ENCODE results near the gene MOGAT1. TPM values are rescaled to one million over a fixed set of nuclear protein-coding genes. Genes with fewer than 3 reads are reported as not detected.

Gene MOGAT1
- total RNA-seq, 1 experiment from 2014 or later = 0.22 TPM

DNA sequence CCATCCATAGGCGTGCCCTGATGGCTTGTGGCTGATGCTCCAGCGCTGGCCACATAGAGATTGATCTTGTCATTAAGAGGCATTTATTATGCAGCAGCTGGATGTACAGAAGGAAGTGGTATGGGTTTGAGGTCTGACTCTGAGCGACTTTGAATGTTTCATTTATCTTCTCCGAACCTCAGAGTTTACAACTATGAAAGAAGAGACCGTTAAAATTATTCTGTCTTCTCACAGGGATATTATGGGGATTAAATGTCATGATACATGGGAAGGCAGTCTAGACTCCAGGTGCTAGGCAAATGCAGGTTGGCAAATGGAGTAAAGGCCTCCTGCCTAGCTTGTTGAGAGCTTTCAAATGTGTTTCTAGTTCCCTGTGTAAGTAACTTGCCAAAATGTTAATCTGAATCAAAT lies 30.3 kb downstream of the MOGAT1 start (continued):
- no peak for TF ChIP-seq TCF7L2 (IDR thresholded peaks at IDR 0.05; ENCODE audit: borderline replicate concordance, extremely low read depth, insufficient read depth, insufficient read length)
- TF ChIP-seq, protein P1, sequence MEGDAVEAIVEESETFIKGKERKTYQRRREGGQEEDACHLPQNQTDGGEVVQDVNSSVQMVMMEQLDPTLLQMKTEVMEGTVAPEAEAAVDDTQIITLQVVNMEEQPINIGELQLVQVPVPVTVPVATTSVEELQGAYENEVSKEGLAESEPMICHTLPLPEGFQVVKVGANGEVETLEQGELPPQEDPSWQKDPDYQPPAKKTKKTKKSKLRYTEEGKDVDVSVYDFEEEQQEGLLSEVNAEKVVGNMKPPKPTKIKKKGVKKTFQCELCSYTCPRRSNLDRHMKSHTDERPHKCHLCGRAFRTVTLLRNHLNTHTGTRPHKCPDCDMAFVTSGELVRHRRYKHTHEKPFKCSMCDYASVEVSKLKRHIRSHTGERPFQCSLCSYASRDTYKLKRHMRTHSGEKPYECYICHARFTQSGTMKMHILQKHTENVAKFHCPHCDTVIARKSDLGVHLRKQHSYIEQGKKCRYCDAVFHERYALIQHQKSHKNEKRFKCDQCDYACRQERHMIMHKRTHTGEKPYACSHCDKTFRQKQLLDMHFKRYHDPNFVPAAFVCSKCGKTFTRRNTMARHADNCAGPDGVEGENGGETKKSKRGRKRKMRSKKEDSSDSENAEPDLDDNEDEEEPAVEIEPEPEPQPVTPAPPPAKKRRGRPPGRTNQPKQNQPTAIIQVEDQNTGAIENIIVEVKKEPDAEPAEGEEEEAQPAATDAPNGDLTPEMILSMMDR (IDR thresholded peaks at IDR 0.05 in 2 of 3, conservative IDR thresholded peaks at IDR 0.05 in 1 of 3; ENCODE audit: borderline replicate concordance in 1 of 3, insufficient read depth in 1 of 3, low read depth in 2 of 3, low read length in 2 of 3) = no peak
- TF ChIP-seq ZNF274 (IDR thresholded peaks at IDR 0.05; ENCODE audit: low read depth, low read length) = no peak

DNA sequence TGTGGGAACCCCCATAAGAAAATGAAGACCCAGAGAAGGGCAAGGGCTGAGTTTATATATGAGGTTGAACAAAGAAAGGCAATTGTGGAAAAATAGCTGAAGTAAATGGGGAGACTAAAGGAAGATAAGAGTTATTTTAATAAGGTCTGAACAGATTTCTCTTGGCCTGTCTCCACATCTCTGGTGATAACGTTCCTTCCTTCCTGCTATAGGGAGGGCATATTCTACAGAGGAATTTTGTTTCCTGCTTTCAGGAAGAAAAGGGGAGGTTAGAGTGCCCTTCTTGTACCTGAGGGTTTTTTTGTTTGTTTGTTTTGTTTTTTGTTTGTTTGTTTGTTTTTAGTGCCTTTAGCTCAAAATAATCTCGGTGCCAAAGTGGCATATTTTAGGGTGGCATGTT lies 31.6 kb downstream of the MOGAT1 start:
- DNase-seq (ENCODE audit: low read depth, low spot score) = no peak
- H3K9ac ChIP-seq (ENCODE audit: low read length) = no peak overlapping the region
- no TSS peak for BruUV-seq (replicated peaks)
- H3K79me2 ChIP-seq (ENCODE audit: insufficient read depth, low read length) = no peaks in the 10 kb centered on the region
- H3K27me3 ChIP-seq (ENCODE audit: insufficient read depth, low read length) = no peaks in the 10 kb centered on the region
- ATAC-seq = no peak
- ChIA-PET CTCF (interaction anchor here (0.9 to 1.2 kb wide), 4 partner anchors 9 to 94 kb away, joined by 3 to 6 read pairs (median 3); no protein-coding TSS in a partner anchor), RAD21 (ENCODE audit: low non-redundant PET in 1 of 2, low total read pairs in 2 of 2, uncharacterized antibody in 2 of 2, unreplicated experiment in 2 of 2) (no interaction called here), POLR2A (no interaction called here)
- no peak overlapping the region for H3K4me3 ChIP-seq (replicated peaks in 1 of 2; ENCODE audit: low read depth in 1 of 2, low read length in 2 of 2)
- H4K20me1 ChIP-seq (ENCODE audit: insufficient read depth) = no peaks in the 10 kb centered on the region
- H3K9me3 ChIP-seq (ENCODE audit: control insufficient read depth in 1 of 2, insufficient read depth in 1 of 2, low read depth in 1 of 2, low read length in 2 of 2) = no peaks in the 10 kb centered on the region
- no peak overlapping the region for H2AFZ ChIP-seq (ENCODE audit: low read depth, low read length, poor library complexity, severe bottlenecking)
- peaks cover 0 to 8% of the 10 kb centered on the region in 2 experiments; a peak in 2 of 4 replicates for H3K4me1 ChIP-seq (ENCODE audit: control insufficient read depth in 1 of 2, insufficient read depth in 2 of 2, low read length in 2 of 2)
- no peaks in the 10 kb centered on the region for H3K9me2 ChIP-seq (ENCODE audit: insufficient read depth)
- intact Hi-C loops (cut with micrococcal nuclease) = no loop called here
- no peaks in the 10 kb centered on the region for H3K36me3 ChIP-seq (ENCODE audit: control insufficient read depth in 1 of 2, insufficient read depth in 2 of 2, low read length in 2 of 2)
- H3K27ac ChIP-seq (ENCODE audit: low read depth, low read length) = no peak overlapping the region
- H3K4me2 ChIP-seq (ENCODE audit: low read length) = no peak overlapping the region
- TF ChIP-seq SRF (IDR thresholded peaks at IDR 0.05; ENCODE audit: low read depth) (no peak), TCF7L2 (IDR thresholded peaks at IDR 0.05; ENCODE audit: borderline replicate concordance, extremely low read depth, insufficient read depth, insufficient read length) (no peak), JUND (IDR thresholded peaks at IDR 0.05) (no peak), SP1 (IDR thresholded peaks at IDR 0.05; ENCODE audit: low read depth) (no peak), EGR1 (IDR thresholded peaks at IDR 0.05; ENCODE audit: low read depth) (no peak), SIN3A (IDR thresholded peaks at IDR 0.05; ENCODE audit: low read depth) (no peak), ZFX (IDR thresholded peaks at IDR 0.05) (no peak), FOSL1 (IDR thresholded peaks at IDR 0.05; ENCODE audit: low read depth) (no peak), CBX3 (IDR thresholded peaks at IDR 0.05; ENCODE audit: low read depth) (no peak), EZH2phosphoT487 (IDR thresholded peaks at IDR 0.05; ENCODE audit: borderline replicate concordance) (no peak)
- TF ChIP-seq, protein P2, sequence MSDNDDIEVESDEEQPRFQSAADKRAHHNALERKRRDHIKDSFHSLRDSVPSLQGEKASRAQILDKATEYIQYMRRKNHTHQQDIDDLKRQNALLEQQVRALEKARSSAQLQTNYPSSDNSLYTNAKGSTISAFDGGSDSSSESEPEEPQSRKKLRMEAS (IDR thresholded peaks at IDR 0.05) = no peak
- TF ChIP-seq, protein P3, sequence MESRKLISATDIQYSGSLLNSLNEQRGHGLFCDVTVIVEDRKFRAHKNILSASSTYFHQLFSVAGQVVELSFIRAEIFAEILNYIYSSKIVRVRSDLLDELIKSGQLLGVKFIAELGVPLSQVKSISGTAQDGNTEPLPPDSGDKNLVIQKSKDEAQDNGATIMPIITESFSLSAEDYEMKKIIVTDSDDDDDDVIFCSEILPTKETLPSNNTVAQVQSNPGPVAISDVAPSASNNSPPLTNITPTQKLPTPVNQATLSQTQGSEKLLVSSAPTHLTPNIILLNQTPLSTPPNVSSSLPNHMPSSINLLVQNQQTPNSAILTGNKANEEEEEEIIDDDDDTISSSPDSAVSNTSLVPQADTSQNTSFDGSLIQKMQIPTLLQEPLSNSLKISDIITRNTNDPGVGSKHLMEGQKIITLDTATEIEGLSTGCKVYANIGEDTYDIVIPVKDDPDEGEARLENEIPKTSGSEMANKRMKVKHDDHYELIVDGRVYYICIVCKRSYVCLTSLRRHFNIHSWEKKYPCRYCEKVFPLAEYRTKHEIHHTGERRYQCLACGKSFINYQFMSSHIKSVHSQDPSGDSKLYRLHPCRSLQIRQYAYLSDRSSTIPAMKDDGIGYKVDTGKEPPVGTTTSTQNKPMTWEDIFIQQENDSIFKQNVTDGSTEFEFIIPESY (IDR thresholded peaks at IDR 0.05; ENCODE audit: extremely low read depth, insufficient replicate concordance, low read length) = no peak
- TF ChIP-seq, protein P4, sequence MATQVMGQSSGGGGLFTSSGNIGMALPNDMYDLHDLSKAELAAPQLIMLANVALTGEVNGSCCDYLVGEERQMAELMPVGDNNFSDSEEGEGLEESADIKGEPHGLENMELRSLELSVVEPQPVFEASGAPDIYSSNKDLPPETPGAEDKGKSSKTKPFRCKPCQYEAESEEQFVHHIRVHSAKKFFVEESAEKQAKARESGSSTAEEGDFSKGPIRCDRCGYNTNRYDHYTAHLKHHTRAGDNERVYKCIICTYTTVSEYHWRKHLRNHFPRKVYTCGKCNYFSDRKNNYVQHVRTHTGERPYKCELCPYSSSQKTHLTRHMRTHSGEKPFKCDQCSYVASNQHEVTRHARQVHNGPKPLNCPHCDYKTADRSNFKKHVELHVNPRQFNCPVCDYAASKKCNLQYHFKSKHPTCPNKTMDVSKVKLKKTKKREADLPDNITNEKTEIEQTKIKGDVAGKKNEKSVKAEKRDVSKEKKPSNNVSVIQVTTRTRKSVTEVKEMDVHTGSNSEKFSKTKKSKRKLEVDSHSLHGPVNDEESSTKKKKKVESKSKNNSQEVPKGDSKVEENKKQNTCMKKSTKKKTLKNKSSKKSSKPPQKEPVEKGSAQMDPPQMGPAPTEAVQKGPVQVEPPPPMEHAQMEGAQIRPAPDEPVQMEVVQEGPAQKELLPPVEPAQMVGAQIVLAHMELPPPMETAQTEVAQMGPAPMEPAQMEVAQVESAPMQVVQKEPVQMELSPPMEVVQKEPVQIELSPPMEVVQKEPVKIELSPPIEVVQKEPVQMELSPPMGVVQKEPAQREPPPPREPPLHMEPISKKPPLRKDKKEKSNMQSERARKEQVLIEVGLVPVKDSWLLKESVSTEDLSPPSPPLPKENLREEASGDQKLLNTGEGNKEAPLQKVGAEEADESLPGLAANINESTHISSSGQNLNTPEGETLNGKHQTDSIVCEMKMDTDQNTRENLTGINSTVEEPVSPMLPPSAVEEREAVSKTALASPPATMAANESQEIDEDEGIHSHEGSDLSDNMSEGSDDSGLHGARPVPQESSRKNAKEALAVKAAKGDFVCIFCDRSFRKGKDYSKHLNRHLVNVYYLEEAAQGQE (IDR thresholded peaks at IDR 0.05; ENCODE audit: low read depth) = no peak
- TF ChIP-seq, protein P1 (IDR thresholded peaks at IDR 0.05 in 2 of 3, conservative IDR thresholded peaks at IDR 0.05 in 1 of 3; ENCODE audit: borderline replicate concordance in 1 of 3, insufficient read depth in 1 of 3, low read depth in 2 of 3, low read length in 2 of 3) = no peak

Measured in HCT116 (cell line).